HAP-1 (cell line): ENCODE data around the gene GPC5.
A peak's percentile ranks its signal among the peaks of the same experiment; 100 is the strongest.
"Not testable (repeated sequence)": the region's sequence is repeated elsewhere in the genome, so short reads cannot be mapped to it uniquely, and the experiment has no call there.

Experiments used
- DNase-seq, 2 experiments: peaks; one replicate each; pipeline ENCODE4 v3.0.0-alpha.2; 2016 to 2020; ENCODE audit warnings: low spot score in 2 of 2
- H3K27me3 ChIP-seq: fragments of 250-450 bp; sonication (Bioruptor Pico); 2 replicates; pipeline ENCODE4 v1.5.1; 2020; ENCODE audit warnings: low read depth, mild to moderate bottlenecking, moderate library complexity
- H3K36me3 ChIP-seq: fragments of 250-450 bp; sonication (Bioruptor Pico); replicated peaks from 2 replicates; pipeline ENCODE4 v1.5.1; 2020; ENCODE audit warnings: mild to moderate bottlenecking
- H3K4me1 ChIP-seq: fragments of 250-450 bp; sonication (Bioruptor Pico); 2 replicates; pipeline ENCODE4 v1.5.1; 2020; ENCODE audit warnings: mild to moderate bottlenecking
- H3K4me3 ChIP-seq: fragments of 250-450 bp; sonication (Bioruptor Pico); 2 replicates; pipeline ENCODE4 v1.5.1; 2020; ENCODE audit warnings: mild to moderate bottlenecking, moderate library complexity
- H3K9me3 ChIP-seq: fragments of 250-450 bp; sonication (Bioruptor Pico); 2 replicates; pipeline ENCODE4 v1.5.1; 2020; ENCODE audit warnings: mild to moderate bottlenecking, moderate library complexity
- in situ Hi-C: fragments of 300-500 bp; cut with MboI; formaldehyde crosslinking; loops from 3 replicates; pipeline ENCODE4 v1.14.3; 2020; ENCODE audit warnings: low sequenced_read_pairs, inconsistent platforms, mixed read lengths

Gene GPC5

DNA sequence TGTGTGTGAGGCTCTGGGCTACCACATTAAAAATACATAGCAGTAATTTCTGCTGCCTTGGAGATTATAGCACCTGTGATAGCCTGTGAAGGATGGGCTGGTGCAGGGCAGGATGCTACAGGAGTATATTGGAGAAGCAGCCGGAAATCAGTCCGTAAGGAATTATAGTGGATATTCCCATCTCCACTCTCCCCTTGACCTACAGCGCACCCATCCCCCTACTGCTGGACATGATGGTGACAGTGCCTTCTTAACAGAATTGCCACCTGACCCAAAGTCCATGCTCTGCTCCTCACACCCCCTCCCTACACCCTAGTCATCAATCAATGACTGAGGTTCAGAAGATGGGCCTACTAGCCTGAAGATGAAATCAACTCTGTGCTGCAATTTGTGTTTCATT, 376.0 kb downstream of the GPC5 start:
- in situ Hi-C loops = no loop called here
- H3K4me3 ChIP-seq = no peak overlapping the region

DNA sequence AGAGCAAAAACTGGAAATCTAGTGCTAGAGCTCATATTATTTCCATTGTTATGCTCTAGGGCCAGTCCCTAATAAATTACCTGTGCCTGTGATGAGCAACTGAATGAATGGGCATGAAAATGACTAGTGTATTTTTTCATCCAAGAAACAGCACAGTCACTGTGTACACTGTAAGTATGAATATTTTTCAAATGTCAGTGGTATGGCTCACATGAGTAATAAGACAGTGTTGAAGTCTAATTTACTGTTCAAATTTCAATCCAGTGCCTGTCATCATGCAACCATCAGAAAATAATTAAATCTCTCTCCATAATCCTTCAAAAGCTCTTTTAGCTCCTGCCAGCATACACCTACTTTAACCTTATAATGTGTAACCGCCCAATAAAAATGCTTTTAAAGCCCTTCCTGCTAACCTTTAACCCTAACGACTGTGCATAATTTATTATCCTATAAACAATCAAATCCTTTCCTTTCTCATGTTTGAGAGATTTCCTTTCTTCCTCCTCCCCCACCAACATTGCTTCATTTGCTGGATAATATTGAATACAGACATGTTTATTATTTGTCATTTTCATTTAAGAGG, 378.3 kb downstream of the GPC5 start:
- Histone ChIP-seq H3K4me1 (no peaks in the 10 kb centered on the region; the same call in 1 of the 2 replicates), H3K36me3 (no peaks in the 10 kb centered on the region), H3K27me3 (0 out of 2 replicates have a peak, but pooled peaks cover 4% of the 10 kb centered on the region), H3K9me3 (no peaks in the 10 kb centered on the region), H3K4me3 (no peak overlapping the region)
- peak in 1 of 2 experiments; percentile 40 for DNase-seq
- in situ Hi-C loops = no loop called here

More for the DNA sequence above, 376.0 kb downstream of the GPC5 start:
- DNase-seq = no peak
- H3K27me3 ChIP-seq = 0 out of 2 replicates have a peak, but pooled peaks cover 4% of the 10 kb centered on the region
- H3K4me1 ChIP-seq = no peaks in the 10 kb centered on the region; the same call in 1 of the 2 replicates
- H3K36me3 ChIP-seq = no peaks in the 10 kb centered on the region
- no peaks in the 10 kb centered on the region for H3K9me3 ChIP-seq

DNA sequence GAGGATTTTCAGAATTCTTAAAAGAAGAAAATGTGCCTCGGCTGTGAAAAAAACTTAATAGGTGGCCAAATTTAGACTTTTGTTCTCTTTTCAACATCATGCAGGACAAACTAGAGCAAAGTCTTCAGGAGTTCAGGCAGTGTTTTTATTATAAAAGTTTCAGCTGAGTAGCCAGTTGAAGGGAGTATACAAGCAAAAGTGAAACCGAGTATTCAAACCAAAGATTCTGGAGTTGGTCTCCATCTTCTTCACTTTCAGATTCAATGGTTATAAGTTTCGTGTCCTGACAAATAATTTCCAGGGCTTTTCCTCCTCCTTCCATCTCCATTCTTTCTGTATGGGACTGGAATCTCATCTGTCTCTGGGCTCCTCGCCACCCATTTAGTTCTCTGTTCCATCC, 379.7 kb downstream of the GPC5 start:
- no peaks in the 10 kb centered on the region for H3K9me3 ChIP-seq
- H3K4me3 ChIP-seq = no peak overlapping the region
- in situ Hi-C loops = no loop called here
- H3K4me1 ChIP-seq = no peaks in the 10 kb centered on the region; the same call in 1 of the 2 replicates
- no peaks in the 10 kb centered on the region for H3K27me3 ChIP-seq
- no peaks in the 10 kb centered on the region for H3K36me3 ChIP-seq
- DNase-seq = no peak

DNA sequence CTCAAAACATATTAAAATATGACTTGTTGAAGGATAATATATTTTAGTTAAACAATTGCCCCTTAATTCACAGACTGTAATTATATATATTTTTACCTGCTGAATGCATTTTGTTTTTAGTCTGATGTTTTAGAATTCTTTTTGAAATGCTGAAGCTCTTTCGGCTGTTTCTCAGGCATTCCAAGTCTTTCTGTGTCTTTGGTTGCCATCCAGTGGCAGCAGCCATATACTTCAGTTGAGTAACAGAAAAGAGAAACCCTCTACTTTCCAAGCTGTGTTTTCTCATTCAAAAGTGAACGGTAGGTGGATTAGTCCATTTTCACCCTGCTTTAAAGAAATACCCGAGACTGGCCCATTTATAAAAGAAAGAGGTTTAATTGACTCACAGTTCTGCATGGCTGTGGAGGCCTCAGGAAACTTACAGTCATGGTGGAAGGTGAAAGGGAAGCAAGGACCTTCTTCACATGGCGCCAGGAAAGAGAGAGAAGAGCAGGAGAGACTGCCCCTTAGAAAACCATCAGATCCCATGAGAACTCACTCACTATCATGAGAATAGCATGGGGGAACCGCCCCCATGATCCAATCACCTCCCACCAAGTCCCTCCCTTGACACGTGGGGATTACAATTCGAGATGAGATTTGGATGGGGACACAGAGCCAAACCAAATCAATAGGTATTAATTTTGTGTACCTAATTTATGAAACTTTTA, 383.7 kb downstream of the GPC5 start:
- H3K27me3 ChIP-seq, H3K36me3 ChIP-seq, H3K4me3 ChIP-seq, H3K4me1 ChIP-seq, DNase-seq, in situ Hi-C loops, H3K9me3 ChIP-seq: not testable (repeated sequence)

DNA sequence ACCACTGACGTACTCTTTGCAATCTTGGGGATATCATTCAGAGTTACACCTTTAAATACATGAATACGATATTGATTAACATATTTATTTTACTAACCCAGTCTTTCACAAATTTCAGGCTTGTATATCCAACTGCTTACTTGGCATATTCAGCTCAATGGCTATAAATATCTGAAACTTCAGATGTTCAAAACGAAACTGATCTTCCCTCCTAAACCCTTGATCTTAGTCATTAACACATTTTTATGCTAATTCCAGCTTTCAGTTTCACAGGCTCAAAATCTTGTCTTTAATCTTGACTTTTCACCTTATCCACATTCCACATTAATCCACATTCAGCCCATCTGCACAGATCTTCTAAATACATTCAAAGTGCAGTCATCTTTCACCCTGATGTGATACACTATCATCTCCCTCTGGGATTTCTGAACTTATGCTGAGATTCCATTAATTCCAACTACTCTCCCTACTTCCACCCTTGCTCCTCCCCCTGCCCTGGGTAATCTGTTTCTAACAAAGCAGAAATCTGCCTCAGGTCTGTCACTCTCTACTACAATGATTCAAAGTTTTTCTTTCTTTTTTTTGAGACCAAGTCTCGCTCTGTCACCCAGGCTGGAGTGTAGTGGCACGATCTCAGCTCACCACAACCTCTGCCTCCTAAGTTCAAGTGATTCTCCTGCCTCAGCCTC, 387.2 kb downstream of the GPC5 start:
- no peak overlapping the region for H3K4me3 ChIP-seq
- peak; percentile 43 to 54 for DNase-seq
- no peaks in the 10 kb centered on the region for H3K36me3 ChIP-seq
- H3K4me1 ChIP-seq = no peaks in the 10 kb centered on the region
- in situ Hi-C loops = no loop called here
- H3K9me3 ChIP-seq = no peaks in the 10 kb centered on the region
- no peaks in the 10 kb centered on the region for H3K27me3 ChIP-seq

DNA sequence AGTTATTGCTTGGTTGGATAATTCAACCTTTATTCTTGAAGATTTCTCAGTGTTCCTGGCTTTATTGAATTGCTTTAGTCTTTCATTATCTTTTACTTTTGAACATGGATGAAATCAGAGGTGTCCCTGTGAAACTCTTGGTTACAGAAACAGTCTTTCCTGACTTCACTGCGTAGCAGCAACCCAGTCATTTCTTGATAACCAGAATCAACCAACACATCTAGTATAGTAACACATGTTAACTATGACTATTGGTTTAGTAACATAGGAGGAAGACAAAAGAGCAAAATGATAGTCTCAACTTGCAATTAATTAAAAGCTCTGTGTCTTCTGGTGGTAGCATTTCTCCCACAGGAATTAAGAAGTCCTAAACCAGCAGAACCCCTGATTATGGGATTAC, 393.6 kb downstream of the GPC5 start:
- in situ Hi-C loops = no loop called here
- Histone ChIP-seq H3K27me3 (no peaks in the 10 kb centered on the region), H3K4me1 (no peaks in the 10 kb centered on the region), H3K9me3 (no peaks in the 10 kb centered on the region), H3K4me3 (no peak overlapping the region), H3K36me3 (no peaks in the 10 kb centered on the region)
- no peak for DNase-seq

DNA sequence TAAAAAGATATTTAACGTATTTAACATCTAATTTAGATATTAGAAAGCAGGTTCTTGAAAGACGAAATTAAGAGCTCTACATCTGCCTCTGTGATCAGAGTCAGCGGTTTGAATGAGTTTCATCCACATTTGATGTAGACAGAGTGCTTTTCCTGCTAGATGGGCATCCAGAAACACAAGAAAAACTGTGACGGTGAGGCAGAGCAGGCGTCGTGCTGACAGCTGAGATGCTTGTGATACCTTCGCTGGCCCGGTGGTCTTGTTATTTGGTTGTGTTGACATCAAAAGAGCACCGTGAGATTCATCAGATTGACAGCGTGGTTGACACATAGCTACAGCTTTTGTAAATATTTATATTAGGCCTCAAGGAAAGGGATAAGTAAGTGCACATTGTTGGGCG, 399.1 kb downstream of the GPC5 start:
- Histone ChIP-seq H3K4me1 (peaks cover 11% of the 10 kb centered on the region), H3K4me3 (no peak overlapping the region), H3K27me3 (no peaks in the 10 kb centered on the region), H3K9me3 (peaks cover 3% of the 10 kb centered on the region; the same call in 1 of the 2 replicates), H3K36me3 (no peaks in the 10 kb centered on the region)
- DNase-seq = no peak
- in situ Hi-C loops = no loop called here

DNA sequence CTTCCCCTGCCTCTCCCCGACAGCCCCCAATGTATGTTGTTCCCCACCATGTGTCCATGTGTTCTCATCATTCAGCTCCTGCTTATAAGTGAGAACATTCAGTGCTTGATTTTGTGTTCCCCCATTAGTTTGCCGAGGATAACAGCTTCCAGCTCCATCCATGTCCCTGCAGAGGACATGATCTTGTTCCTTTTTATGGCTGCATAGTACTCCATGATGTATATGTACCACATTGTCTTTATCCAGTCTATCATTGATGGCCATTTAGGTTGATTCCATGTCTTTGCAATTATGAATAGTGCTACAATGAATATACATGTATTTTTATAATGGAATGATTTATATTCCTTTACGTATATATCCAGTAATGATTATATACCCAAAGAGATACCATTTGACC, 399.9 kb downstream of the GPC5 start:
- H3K27me3 ChIP-seq, in situ Hi-C loops, DNase-seq, H3K36me3 ChIP-seq, H3K4me3 ChIP-seq, H3K9me3 ChIP-seq: not testable (repeated sequence)
- H3K4me1 ChIP-seq = peaks cover 11% of the 10 kb centered on the region

DNA sequence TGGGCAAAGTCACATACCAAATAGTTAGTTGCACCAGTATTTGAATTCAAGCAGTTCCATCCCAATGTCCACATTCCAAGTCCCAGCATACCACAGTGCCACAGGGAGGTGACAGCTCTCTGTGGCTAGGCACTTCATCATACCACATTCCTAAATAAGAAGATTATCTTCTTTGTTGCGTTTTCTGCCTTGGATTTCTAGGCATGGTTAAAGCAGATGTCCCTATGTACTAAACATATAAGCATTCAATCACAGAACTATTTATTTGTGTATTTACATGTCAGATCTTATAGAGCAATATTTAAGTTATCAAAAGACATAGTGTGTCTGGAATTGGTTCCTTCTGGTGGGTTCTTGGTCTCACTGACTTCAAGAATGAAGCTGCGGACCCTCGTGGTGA, 403.4 kb downstream of the GPC5 start:
- DNase-seq, H3K4me3 ChIP-seq, H3K36me3 ChIP-seq, H3K27me3 ChIP-seq, H3K9me3 ChIP-seq, in situ Hi-C loops: not testable (repeated sequence)
- H3K4me1 ChIP-seq = peaks cover 11% of the 10 kb centered on the region

DNA sequence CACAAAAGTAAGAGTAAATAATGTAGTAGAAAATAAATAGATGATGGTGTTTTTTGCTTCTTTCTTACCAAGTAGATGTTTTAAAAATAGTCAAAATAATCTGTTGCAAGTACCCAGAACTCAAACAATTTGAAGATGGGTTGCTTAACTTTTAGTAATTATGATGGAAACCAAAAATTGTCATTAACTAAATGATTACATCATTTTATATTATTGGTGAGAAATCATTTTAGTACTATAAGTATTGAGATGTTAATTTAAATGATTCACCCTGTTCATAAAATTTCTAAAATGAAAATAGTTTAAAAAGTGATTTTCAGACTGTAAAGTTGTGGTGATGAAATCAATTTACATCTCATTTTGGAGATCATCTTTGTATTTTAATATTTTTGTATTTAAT, 404.5 kb downstream of the GPC5 start:
- peaks cover 11% of the 10 kb centered on the region for H3K4me1 ChIP-seq
- no peak overlapping the region for H3K4me3 ChIP-seq
- DNase-seq = no peak
- peaks cover 3% of the 10 kb centered on the region; the same call in 1 of the 2 replicates for H3K9me3 ChIP-seq
- in situ Hi-C loops = no loop called here
- H3K27me3 ChIP-seq = no peaks in the 10 kb centered on the region
- no peaks in the 10 kb centered on the region for H3K36me3 ChIP-seq

DNA sequence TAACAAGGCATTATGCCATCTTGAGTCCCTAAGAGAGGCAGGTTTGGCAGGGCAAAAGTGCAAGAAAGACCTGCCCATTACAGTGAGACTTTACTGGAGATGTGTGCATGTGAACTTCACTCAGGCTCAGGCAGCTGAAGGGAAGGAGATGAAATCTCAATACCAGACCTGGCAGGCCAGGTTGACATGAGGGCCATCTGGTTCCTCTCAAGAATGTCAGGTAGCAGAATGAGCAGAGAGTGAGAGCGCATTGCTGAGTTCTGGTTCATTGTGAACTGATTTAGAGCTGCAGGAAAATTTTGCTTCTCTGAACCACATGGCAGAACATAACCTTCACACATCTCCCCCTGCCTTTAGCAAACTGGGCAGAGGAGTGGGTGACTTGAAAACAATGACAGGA, 406.3 kb downstream of the GPC5 start:
- no peak for DNase-seq
- no peaks in the 10 kb centered on the region for H3K36me3 ChIP-seq
- in situ Hi-C loops = no loop called here
- H3K9me3 ChIP-seq = peaks cover 3% of the 10 kb centered on the region; the same call in 1 of the 2 replicates
- H3K27me3 ChIP-seq = no peaks in the 10 kb centered on the region
- no peak overlapping the region for H3K4me3 ChIP-seq
- peaks cover 11% of the 10 kb centered on the region for H3K4me1 ChIP-seq

DNA sequence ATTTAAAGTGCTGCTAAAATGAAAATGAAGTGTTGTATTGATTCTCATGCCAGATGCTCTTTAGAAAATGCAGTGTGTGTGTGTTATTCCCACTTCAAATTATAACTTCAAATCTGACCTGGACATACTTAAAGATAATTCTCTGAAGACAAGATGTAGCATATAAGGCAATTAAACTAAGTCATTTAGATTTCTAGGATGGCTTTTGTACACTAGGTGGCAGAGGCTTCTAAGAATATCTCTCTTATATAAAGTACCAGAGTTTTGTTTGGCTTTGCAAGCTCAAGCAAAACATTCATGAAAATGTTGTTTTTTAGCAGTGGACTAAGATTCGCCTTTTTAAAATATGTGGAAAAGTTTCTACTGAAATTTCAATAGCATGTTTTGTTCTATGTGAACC, 407.2 kb downstream of the GPC5 start:
- DNase-seq = no peak

DNA sequence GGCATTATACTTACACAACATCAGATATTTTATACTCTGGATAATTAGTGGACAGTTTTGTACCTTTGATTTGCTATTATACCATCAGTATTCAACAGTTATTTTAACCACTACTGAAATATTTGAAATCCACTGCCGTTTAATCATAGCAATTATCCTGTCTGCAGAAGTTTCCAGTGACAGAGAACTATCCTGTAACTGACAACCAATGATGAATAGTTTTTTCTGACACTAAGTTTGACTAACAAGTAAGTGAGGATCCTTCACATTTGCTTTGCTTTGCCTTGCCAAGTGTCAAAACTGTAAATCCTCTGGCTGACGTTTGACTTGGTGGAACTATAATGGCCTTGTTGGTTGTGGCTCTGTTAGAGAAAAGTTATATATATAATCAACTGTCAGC, 410.7 kb downstream of the GPC5 start:
- H3K27me3 ChIP-seq = 0 out of 2 replicates have a peak, but pooled peaks cover 5% of the 10 kb centered on the region
- in situ Hi-C loops = no loop called here
- DNase-seq = no peak
- H3K4me3 ChIP-seq = no peak overlapping the region
- H3K4me1 ChIP-seq = no peaks in the 10 kb centered on the region
- no peaks in the 10 kb centered on the region for H3K9me3 ChIP-seq
- H3K36me3 ChIP-seq = no peaks in the 10 kb centered on the region

More for the DNA sequence above, 407.2 kb downstream of the GPC5 start:
- H3K27me3 ChIP-seq = no peaks in the 10 kb centered on the region
- peaks cover 7% of the 10 kb centered on the region for H3K4me1 ChIP-seq
- H3K9me3 ChIP-seq = peaks cover 3% of the 10 kb centered on the region; the same call in 1 of the 2 replicates
- H3K4me3 ChIP-seq = no peak overlapping the region
- in situ Hi-C loops = no loop called here
- no peaks in the 10 kb centered on the region for H3K36me3 ChIP-seq

DNA sequence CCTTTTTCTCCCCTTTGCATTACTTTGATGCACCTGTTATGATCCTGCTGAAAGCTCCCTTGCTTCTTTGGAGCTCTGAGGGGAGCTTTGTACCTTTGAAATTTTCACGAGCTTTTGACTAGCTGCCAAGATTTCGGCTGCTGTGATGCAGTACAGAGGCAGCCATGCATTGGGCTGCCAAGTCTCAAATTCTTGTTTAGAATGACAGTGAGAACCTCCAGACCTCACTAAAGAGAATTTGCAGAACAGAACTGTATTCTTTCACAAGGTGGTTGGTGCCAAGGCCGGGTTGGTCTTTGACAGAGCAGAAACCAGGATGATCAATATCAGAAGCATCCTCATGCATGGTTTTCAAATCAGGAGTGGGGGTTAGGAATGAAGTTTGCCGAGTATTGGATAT, 414.8 kb downstream of the GPC5 start:
- Histone ChIP-seq H3K4me3 (no peak overlapping the region), H3K4me1 (no peaks in the 10 kb centered on the region), H3K27me3 (0 out of 2 replicates have a peak, but pooled peaks cover 5% of the 10 kb centered on the region), H3K36me3 (no peaks in the 10 kb centered on the region), H3K9me3 (no peaks in the 10 kb centered on the region)
- DNase-seq = peak in 1 of 2 experiments; percentile 22
- in situ Hi-C loops = no loop called here
